ENCODE measurements around the gene PCA3.
"Not testable (repeated sequence)": the region's sequence is repeated elsewhere in the genome, so short reads cannot be mapped to it uniquely, and the experiment has no call there.

The PCA3 gene

DNA sequence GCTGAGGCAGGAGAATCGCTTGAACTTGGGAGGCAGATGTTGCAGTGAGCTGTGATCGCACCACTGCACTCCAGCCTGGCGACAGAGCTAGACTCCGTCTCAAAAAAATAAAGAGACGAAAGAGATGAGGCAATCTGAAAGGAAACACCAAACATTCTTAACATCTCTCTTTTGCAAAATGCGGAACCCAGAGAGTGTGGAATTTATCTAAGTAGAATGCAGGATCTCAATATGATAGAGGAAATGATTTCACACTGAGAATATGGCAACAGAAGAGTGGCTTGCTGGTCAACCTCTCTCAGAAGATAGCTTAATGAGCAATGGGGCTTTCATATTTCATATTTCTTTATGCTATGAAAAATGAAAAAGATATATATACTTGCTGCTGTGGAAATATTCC lies 33.4 kb upstream of the PCA3 start:
- Histone ChIP-seq H3K27me3 (replicated peaks; ENCODE audit: control insufficient read depth, insufficient read depth, low read length, poor library complexity, severe bottlenecking) (no peaks in the 10 kb centered on the region), H3K36me3 (ENCODE audit: control insufficient read depth, insufficient read depth, low read length) (no peaks in the 10 kb centered on the region), H3K4me3 (ENCODE audit: insufficient read depth, low read depth, low read length, poor library complexity, severe bottlenecking) (no peak overlapping the region), H3K9me3 (ENCODE audit: control insufficient read depth, low read length) (no peaks in the 10 kb centered on the region), H3K27ac (ENCODE audit: insufficient read depth, low read length, poor library complexity, severe bottlenecking) (no peak overlapping the region), H3K4me1 (ENCODE audit: control insufficient read depth, insufficient read depth, low read length, poor library complexity, severe bottlenecking) (no peaks in the 10 kb centered on the region)
- DNase-seq, result no peak

- no peak overlapping the region for H3K4me3 ChIP-seq (ENCODE audit: insufficient read depth, low read depth, low read length, poor library complexity, severe bottlenecking)
- no peak for DNase-seq
- H3K4me1 ChIP-seq (ENCODE audit: control insufficient read depth, insufficient read depth, low read length, poor library complexity, severe bottlenecking), result no peaks in the 10 kb centered on the region
- H3K27ac ChIP-seq (ENCODE audit: insufficient read depth, low read length, poor library complexity, severe bottlenecking), result no peak overlapping the region
- H3K9me3 ChIP-seq (ENCODE audit: control insufficient read depth, low read length), result no peaks in the 10 kb centered on the region
- no peaks in the 10 kb centered on the region for H3K36me3 ChIP-seq (ENCODE audit: control insufficient read depth, insufficient read depth, low read length)
- H3K27me3 ChIP-seq (replicated peaks; ENCODE audit: control insufficient read depth, insufficient read depth, low read length, poor library complexity, severe bottlenecking), result no peaks in the 10 kb centered on the region
Measured at GRCh38 chr9:76732341-76732958, 31.8 kb upstream of the PCA3 start.

- Histone ChIP-seq H3K27ac (ENCODE audit: insufficient read depth, low read length, poor library complexity, severe bottlenecking) (no peak overlapping the region), H3K27me3 (replicated peaks; ENCODE audit: control insufficient read depth, insufficient read depth, low read length, poor library complexity, severe bottlenecking) (no peaks in the 10 kb centered on the region), H3K36me3 (ENCODE audit: control insufficient read depth, insufficient read depth, low read length) (no peaks in the 10 kb centered on the region), H3K9me3 (ENCODE audit: control insufficient read depth, low read length) (no peaks in the 10 kb centered on the region), H3K4me3 (ENCODE audit: insufficient read depth, low read depth, low read length, poor library complexity, severe bottlenecking) (no peak overlapping the region), H3K4me1 (ENCODE audit: control insufficient read depth, insufficient read depth, low read length, poor library complexity, severe bottlenecking) (no peaks in the 10 kb centered on the region)
- DNase-seq, result no peak
Measured at GRCh38 chr9:76733096-76733495, 31.1 kb upstream of the PCA3 start.

DNA sequence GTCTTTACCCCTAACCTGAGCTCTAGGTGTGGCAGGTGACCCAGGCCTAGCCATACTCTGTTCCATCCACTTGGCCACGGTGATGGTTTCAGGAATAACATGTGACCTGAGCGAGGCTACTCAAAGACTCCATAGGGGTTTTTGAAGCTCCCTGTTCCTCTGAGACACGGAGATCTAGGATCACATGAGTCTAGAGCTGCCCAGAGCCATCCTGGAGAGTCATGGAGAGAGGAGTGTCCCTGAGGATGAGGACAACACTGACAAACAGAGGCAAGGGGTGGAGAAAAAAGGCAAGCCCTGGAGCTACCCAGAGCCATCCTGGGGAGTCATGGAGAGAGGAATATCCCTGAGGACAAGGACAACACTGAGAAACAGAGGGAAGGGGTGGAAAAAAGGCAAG lies 29.5 kb upstream of the PCA3 start:
- DNase-seq, result no peak
- H3K9me3 ChIP-seq (ENCODE audit: control insufficient read depth, low read length), result no peaks in the 10 kb centered on the region
- H3K36me3 ChIP-seq (ENCODE audit: control insufficient read depth, insufficient read depth, low read length), result no peaks in the 10 kb centered on the region

GRCh38 chr9:76737154-76737902 lies 26.9 kb upstream of the PCA3 start:
- H3K4me3 ChIP-seq (ENCODE audit: insufficient read depth, low read depth, low read length, poor library complexity, severe bottlenecking), result no peak overlapping the region
- no peaks in the 10 kb centered on the region for H3K27me3 ChIP-seq (replicated peaks; ENCODE audit: control insufficient read depth, insufficient read depth, low read length, poor library complexity, severe bottlenecking)
- no peaks in the 10 kb centered on the region for H3K4me1 ChIP-seq (ENCODE audit: control insufficient read depth, insufficient read depth, low read length, poor library complexity, severe bottlenecking)

More for the DNA sequence above, 29.5 kb upstream of the PCA3 start:
- H3K4me1 ChIP-seq (ENCODE audit: control insufficient read depth, insufficient read depth, low read length, poor library complexity, severe bottlenecking), result no peaks in the 10 kb centered on the region
- H3K27ac ChIP-seq (ENCODE audit: insufficient read depth, low read length, poor library complexity, severe bottlenecking), result no peak overlapping the region
- H3K27me3 ChIP-seq (replicated peaks; ENCODE audit: control insufficient read depth, insufficient read depth, low read length, poor library complexity, severe bottlenecking), result no peaks in the 10 kb centered on the region
- no peak overlapping the region for H3K4me3 ChIP-seq (ENCODE audit: insufficient read depth, low read depth, low read length, poor library complexity, severe bottlenecking)

GRCh38 chr9:76738402-76738801 lies 25.8 kb upstream of the PCA3 start:
- no peaks in the 10 kb centered on the region for H3K36me3 ChIP-seq (ENCODE audit: control insufficient read depth, insufficient read depth, low read length)
- no peak overlapping the region for H3K4me3 ChIP-seq (ENCODE audit: insufficient read depth, low read depth, low read length, poor library complexity, severe bottlenecking)
- DNase-seq, result no peak
- H3K27me3 ChIP-seq (replicated peaks; ENCODE audit: control insufficient read depth, insufficient read depth, low read length, poor library complexity, severe bottlenecking), result no peaks in the 10 kb centered on the region
- no peaks in the 10 kb centered on the region for H3K9me3 ChIP-seq (ENCODE audit: control insufficient read depth, low read length)
- H3K27ac ChIP-seq (ENCODE audit: insufficient read depth, low read length, poor library complexity, severe bottlenecking), result no peak overlapping the region
- no peaks in the 10 kb centered on the region for H3K4me1 ChIP-seq (ENCODE audit: control insufficient read depth, insufficient read depth, low read length, poor library complexity, severe bottlenecking)

More at GRCh38 chr9:76737154-76737902, 26.9 kb upstream of the PCA3 start:
- no peak for DNase-seq
- no peak overlapping the region for H3K27ac ChIP-seq (ENCODE audit: insufficient read depth, low read length, poor library complexity, severe bottlenecking)
- no peaks in the 10 kb centered on the region for H3K9me3 ChIP-seq (ENCODE audit: control insufficient read depth, low read length)
- H3K36me3 ChIP-seq (ENCODE audit: control insufficient read depth, insufficient read depth, low read length), result no peaks in the 10 kb centered on the region

DNA sequence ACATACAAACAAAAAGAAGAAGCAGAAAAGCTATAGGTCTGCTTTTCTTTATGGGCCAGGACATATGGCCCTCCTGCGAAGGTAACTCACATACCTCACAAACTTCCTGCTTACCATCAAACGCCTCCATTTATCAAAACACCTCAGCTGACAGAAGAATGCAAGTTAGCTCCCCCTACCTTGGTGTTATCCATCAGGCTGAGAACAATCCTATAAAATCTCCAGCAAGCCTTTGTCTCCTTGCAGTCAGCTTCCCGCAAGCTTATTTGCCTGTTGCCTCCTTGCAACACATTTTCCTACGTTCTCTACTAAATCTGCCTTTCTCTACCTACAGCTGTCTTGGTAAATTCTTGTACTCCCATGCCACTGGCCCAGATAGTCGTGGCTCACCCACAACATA lies 22.7 kb upstream of the PCA3 start:
- Histone ChIP-seq H3K27ac (ENCODE audit: insufficient read depth, low read length, poor library complexity, severe bottlenecking) (no peak overlapping the region), H3K4me1 (ENCODE audit: control insufficient read depth, insufficient read depth, low read length, poor library complexity, severe bottlenecking) (no peaks in the 10 kb centered on the region), H3K36me3 (ENCODE audit: control insufficient read depth, insufficient read depth, low read length) (no peaks in the 10 kb centered on the region), H3K4me3 (ENCODE audit: insufficient read depth, low read depth, low read length, poor library complexity, severe bottlenecking) (no peak overlapping the region), H3K9me3 (ENCODE audit: control insufficient read depth, low read length) (no peaks in the 10 kb centered on the region), H3K27me3 (replicated peaks; ENCODE audit: control insufficient read depth, insufficient read depth, low read length, poor library complexity, severe bottlenecking) (no peaks in the 10 kb centered on the region)
- DNase-seq, result no peak

DNA sequence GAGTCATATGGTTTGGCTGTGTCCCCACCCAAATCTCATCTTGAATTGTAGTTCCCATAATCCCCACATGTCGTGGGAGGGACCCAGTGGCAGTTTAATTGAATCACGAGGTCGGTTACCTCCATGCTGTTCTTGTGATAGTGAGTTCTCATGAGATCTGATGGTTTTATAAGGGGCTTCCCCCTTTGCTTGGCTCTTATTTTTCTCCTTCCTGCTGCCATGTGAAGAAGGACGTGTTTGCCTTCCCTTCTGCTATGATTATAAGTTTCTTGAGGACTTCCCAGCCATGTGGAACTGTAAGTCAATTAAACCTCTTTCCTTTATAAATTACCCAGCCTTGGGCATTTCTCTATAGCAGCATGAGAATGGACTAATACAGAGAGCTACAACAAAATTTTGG lies 21.3 kb upstream of the PCA3 start:
- not testable (repeated sequence) for DNase-seq; H3K9me3 ChIP-seq (ENCODE audit: control insufficient read depth, low read length)

GRCh38 chr9:76743931-76744330 lies 20.3 kb upstream of the PCA3 start:
- no peak for DNase-seq
- no peaks in the 10 kb centered on the region for H3K4me1 ChIP-seq (ENCODE audit: control insufficient read depth, insufficient read depth, low read length, poor library complexity, severe bottlenecking)
- H3K9me3 ChIP-seq (ENCODE audit: control insufficient read depth, low read length), result no peaks in the 10 kb centered on the region
- H3K36me3 ChIP-seq (ENCODE audit: control insufficient read depth, insufficient read depth, low read length), result no peaks in the 10 kb centered on the region
- H3K27me3 ChIP-seq (replicated peaks; ENCODE audit: control insufficient read depth, insufficient read depth, low read length, poor library complexity, severe bottlenecking), result no peaks in the 10 kb centered on the region
- no peak overlapping the region for H3K4me3 ChIP-seq (ENCODE audit: insufficient read depth, low read depth, low read length, poor library complexity, severe bottlenecking)
- H3K27ac ChIP-seq (ENCODE audit: insufficient read depth, low read length, poor library complexity, severe bottlenecking), result no peak overlapping the region

More for the DNA sequence above, 21.3 kb upstream of the PCA3 start:
- not testable (repeated sequence) for H3K27ac ChIP-seq (ENCODE audit: insufficient read depth, low read length, poor library complexity, severe bottlenecking); H3K36me3 ChIP-seq (ENCODE audit: control insufficient read depth, insufficient read depth, low read length); H3K4me1 ChIP-seq (ENCODE audit: control insufficient read depth, insufficient read depth, low read length, poor library complexity, severe bottlenecking); H3K4me3 ChIP-seq (ENCODE audit: insufficient read depth, low read depth, low read length, poor library complexity, severe bottlenecking); H3K27me3 ChIP-seq (replicated peaks; ENCODE audit: control insufficient read depth, insufficient read depth, low read length, poor library complexity, severe bottlenecking)

DNA sequence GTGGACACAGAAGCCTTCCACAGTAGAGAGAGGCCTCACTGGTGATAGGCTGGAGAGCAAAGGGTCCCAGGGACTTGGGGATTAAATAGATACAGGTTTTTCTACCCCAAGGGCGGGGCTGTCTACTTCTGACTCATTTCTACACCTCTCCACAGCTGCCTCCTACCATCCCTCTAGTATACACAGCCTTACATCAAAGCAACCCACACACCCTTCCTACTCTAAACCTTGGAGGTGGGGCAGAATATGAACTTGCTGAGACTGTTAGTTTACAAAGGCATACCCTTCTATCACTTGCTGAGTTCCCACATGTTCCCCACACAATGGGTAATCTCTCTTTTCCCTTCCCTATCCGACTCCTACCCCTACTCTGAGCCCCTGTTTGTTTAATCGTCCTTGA lies 19.9 kb upstream of the PCA3 start:
- no peaks in the 10 kb centered on the region for H3K4me1 ChIP-seq (ENCODE audit: control insufficient read depth, insufficient read depth, low read length, poor library complexity, severe bottlenecking)
- no peaks in the 10 kb centered on the region for H3K36me3 ChIP-seq (ENCODE audit: control insufficient read depth, insufficient read depth, low read length)
- H3K27me3 ChIP-seq (replicated peaks; ENCODE audit: control insufficient read depth, insufficient read depth, low read length, poor library complexity, severe bottlenecking), result no peaks in the 10 kb centered on the region
- no peak for DNase-seq
- no peaks in the 10 kb centered on the region for H3K9me3 ChIP-seq (ENCODE audit: control insufficient read depth, low read length)
- no peak overlapping the region for H3K4me3 ChIP-seq (ENCODE audit: insufficient read depth, low read depth, low read length, poor library complexity, severe bottlenecking)
- H3K27ac ChIP-seq (ENCODE audit: insufficient read depth, low read length, poor library complexity, severe bottlenecking), result no peak overlapping the region
